Parathyroid adenoma (tissue), 2 donors: ENCODE data around the gene TCP11.

Source experiments
- H2AFZ ChIP-seq: fragments of 300-600 bp; sonication (generic); one replicate; pipeline ENCODE4 v1.7.0; 2017; ENCODE audit warnings: antibody characterized with exemption, mild to moderate bottlenecking
- H3K27ac ChIP-seq: fragments of 300-600 bp; sonication (generic); one replicate; pipeline ENCODE4 v1.7.0; 2017
- H3K27me3 ChIP-seq: fragments of 300-600 bp; sonication (generic); one replicate; pipeline ENCODE4 v1.7.0; 2017; ENCODE audit warnings: low read length; ENCODE audit not compliant: control insufficient read depth, insufficient read depth
- H3K36me3 ChIP-seq: fragments of 300-600 bp; sonication (generic); one replicate; pipeline ENCODE4 v1.7.0; 2017; ENCODE audit warnings: low read length; ENCODE audit not compliant: control insufficient read depth, insufficient read depth
- H3K4me1 ChIP-seq: fragments of 300-600 bp; sonication (generic); one replicate; pipeline ENCODE4 v1.7.0; 2017; ENCODE audit warnings: control low read depth
- H3K4me2 ChIP-seq: fragments of 300-600 bp; sonication (generic); one replicate; pipeline ENCODE4 v1.7.0; 2017; ENCODE audit warnings: low read length
- H3K4me3 ChIP-seq: fragments of 300-600 bp; sonication (generic); one replicate; pipeline ENCODE4 v1.7.0; 2017; ENCODE audit warnings: low read depth, low read length
- H3K79me2 ChIP-seq: fragments of 300-600 bp; sonication (generic); one replicate; pipeline ENCODE4 v1.7.0; 2017; ENCODE audit warnings: control low read depth
- H3K9ac ChIP-seq: fragments of 300-600 bp; sonication (generic); one replicate; pipeline ENCODE4 v1.7.0; 2017; ENCODE audit warnings: mild to moderate bottlenecking
- H3K9me3 ChIP-seq: fragments of 300-600 bp; sonication (generic); one replicate; pipeline ENCODE4 v1.7.0; 2017; ENCODE audit warnings: low read length; ENCODE audit not compliant: control insufficient read depth
- CTCF ChIP-seq: fragments of 300-600 bp; sonication (generic); IDR thresholded peaks from one replicate; pipeline ENCODE4 v1.7.0; 2017; ENCODE audit warnings: antibody characterized with exemption, mild to moderate bottlenecking
- donor health status: primary hyperparathyroidism.

Gene TCP11

GRCh38 chr6:35164277-35164676 lies 23.1 kb upstream of the TCP11 start:
- Histone ChIP-seq H3K4me1 (peaks cover 11% of the 10 kb centered on the region), H3K27me3 (no peaks in the 10 kb centered on the region), H3K27ac (no peak overlapping the region), H3K9ac (no peak overlapping the region), H3K9me3 (no peaks in the 10 kb centered on the region), H2AFZ (no peak overlapping the region), H3K79me2 (no peaks in the 10 kb centered on the region), H3K4me2 (no peak overlapping the region), H3K4me3 (no peak overlapping the region), H3K36me3 (no peaks in the 10 kb centered on the region)
- no peak for TF ChIP-seq CTCF

- no peak overlapping the region for H3K4me3 ChIP-seq
- no peaks in the 10 kb centered on the region for H3K36me3 ChIP-seq
- H3K4me2 ChIP-seq: no peak overlapping the region
- H3K27me3 ChIP-seq: no peaks in the 10 kb centered on the region
- no peaks in the 10 kb centered on the region for H3K9me3 ChIP-seq
- TF ChIP-seq CTCF: no peak
- no peak overlapping the region for H3K27ac ChIP-seq
- H3K79me2 ChIP-seq: no peaks in the 10 kb centered on the region
- H3K4me1 ChIP-seq: peaks cover 8% of the 10 kb centered on the region
- H2AFZ ChIP-seq: no peak overlapping the region
- no peak overlapping the region for H3K9ac ChIP-seq
Measured at GRCh38 chr6:35163836-35164235, 22.7 kb upstream of the TCP11 start.

GRCh38 chr6:35161776-35162607 lies 20.9 kb upstream of the TCP11 start:
- no peak overlapping the region for H3K27ac ChIP-seq
- H3K4me2 ChIP-seq: no peak overlapping the region
- no peaks in the 10 kb centered on the region for H3K27me3 ChIP-seq
- no peaks in the 10 kb centered on the region for H3K4me1 ChIP-seq
- no peak for TF ChIP-seq CTCF
- no peak overlapping the region for H3K9ac ChIP-seq
- no peaks in the 10 kb centered on the region for H3K9me3 ChIP-seq
- no peak overlapping the region for H3K4me3 ChIP-seq
- H3K79me2 ChIP-seq: no peaks in the 10 kb centered on the region
- H2AFZ ChIP-seq: no peak overlapping the region
- no peaks in the 10 kb centered on the region for H3K36me3 ChIP-seq

GRCh38 chr6:35161266-35161665 lies 20.1 kb upstream of the TCP11 start:
- H3K27me3 ChIP-seq: no peaks in the 10 kb centered on the region
- H3K27ac ChIP-seq: no peak overlapping the region
- TF ChIP-seq CTCF: no peak
- no peak overlapping the region for H3K4me2 ChIP-seq
- no peaks in the 10 kb centered on the region for H3K36me3 ChIP-seq
- H3K9me3 ChIP-seq: no peaks in the 10 kb centered on the region
- H3K9ac ChIP-seq: no peak overlapping the region
- H3K79me2 ChIP-seq: no peaks in the 10 kb centered on the region
- H3K4me3 ChIP-seq: no peak overlapping the region
- H2AFZ ChIP-seq: no peak overlapping the region
- no peaks in the 10 kb centered on the region for H3K4me1 ChIP-seq

GRCh38 chr6:35160642-35161041 lies 19.5 kb upstream of the TCP11 start:
- H3K9me3 ChIP-seq: no peaks in the 10 kb centered on the region
- no peaks in the 10 kb centered on the region for H3K27me3 ChIP-seq
- no peaks in the 10 kb centered on the region for H3K4me1 ChIP-seq
- no peak overlapping the region for H3K9ac ChIP-seq
- H3K4me3 ChIP-seq: no peak overlapping the region
- H3K4me2 ChIP-seq: no peak overlapping the region
- H3K79me2 ChIP-seq: no peaks in the 10 kb centered on the region
- TF ChIP-seq CTCF: no peak
- no peak overlapping the region for H2AFZ ChIP-seq
- no peak overlapping the region for H3K27ac ChIP-seq
- H3K36me3 ChIP-seq: no peaks in the 10 kb centered on the region
